HG02870 (cell line): ENCODE measurements around the gene CSH2.

Experiments
- ATAC-seq: cut with Tn5 transposase; IDR thresholded peaks from one replicate; pipeline ENCODE4 v1.9.1; 2021; ENCODE audit warnings: mild to moderate bottlenecking, moderate library complexity; ENCODE audit not compliant: unreplicated experiment

The CSH2 gene

GRCh38 chr17:63835167-63835720 is 38.2 kb downstream of the CSH2 start:
- ATAC-seq, result no peak

- peak; percentile 65 for ATAC-seq
Observed at GRCh38 chr17:63834431-63835166, 38.9 kb downstream of the CSH2 start.

- no peak for ATAC-seq
Observed at GRCh38 chr17:63833741-63834373, 39.6 kb downstream of the CSH2 start.

GRCh38 chr17:63833026-63833740 is 40.3 kb downstream of the CSH2 start:
- no peak for ATAC-seq

- ATAC-seq, result no peak
Observed at GRCh38 chr17:63832455-63832854, 41.0 kb downstream of the CSH2 start.

- ATAC-seq, result no peak
Observed at GRCh38 chr17:63832014-63832413, 41.5 kb downstream of the CSH2 start.

GRCh38 chr17:63831505-63831904 is 42.0 kb downstream of the CSH2 start:
- no peak for ATAC-seq

- no peak for ATAC-seq
Observed at GRCh38 chr17:63830904-63831491, 42.5 kb downstream of the CSH2 start.

GRCh38 chr17:63830278-63830677 is 43.2 kb downstream of the CSH2 start:
- no peak for ATAC-seq

- no peak for ATAC-seq
Observed at GRCh38 chr17:63828936-63829335, 44.5 kb downstream of the CSH2 start.

GRCh38 chr17:63827801-63828221 is 45.7 kb downstream of the CSH2 start:
- no peak for ATAC-seq

- peak; percentile 80 for ATAC-seq
Observed at GRCh38 chr17:63827002-63827800, 46.3 kb downstream of the CSH2 start, which contains the start of the genes FTSJ3 and PSMC5. Gene FTSJ3, minus strand, starts transcription at chr17:63827663. Its CDS starts 761 bp downstream, at chr17:63826902. Gene PSMC5, plus strand, starts transcription at chr17:63827431. Its CDS starts 60 bp downstream, at chr17:63827491.

- ATAC-seq, result peak; percentile 7
Observed at GRCh38 chr17:63826468-63827001, 46.9 kb downstream of the CSH2 start.

- no peak for ATAC-seq
Observed at GRCh38 chr17:63824362-63824761, 49.1 kb downstream of the CSH2 start.

- ATAC-seq, result no peak
Observed at GRCh38 chr17:63823659-63824331, 49.7 kb downstream of the CSH2 start.

- no peak for ATAC-seq
Observed at GRCh38 chr17:63822537-63822936, 50.9 kb downstream of the CSH2 start.
